NB4 (cell line): ENCODE results near the gene KCNAB2.

Experiments
- POLR2A ChIP-seq: IDR thresholded peaks from 2 replicates; pipeline ENCODE4 v1.6.1; 2011; ENCODE audit warnings: mild to moderate bottlenecking; ENCODE audit not compliant: insufficient read length; ENCODE audit errors: extremely low read depth
- TF ChIP-seq, protein P1 (sequence below): IDR thresholded peaks from one replicate; pipeline ENCODE4 v1.5.1; 2012; ENCODE audit warnings: low read depth, low read length
- TF ChIP-seq, protein P2 (sequence below): IDR thresholded peaks from 2 replicates; pipeline ENCODE4 v1.6.1; 2011; ENCODE audit warnings: low read depth, low read length

DNA sequence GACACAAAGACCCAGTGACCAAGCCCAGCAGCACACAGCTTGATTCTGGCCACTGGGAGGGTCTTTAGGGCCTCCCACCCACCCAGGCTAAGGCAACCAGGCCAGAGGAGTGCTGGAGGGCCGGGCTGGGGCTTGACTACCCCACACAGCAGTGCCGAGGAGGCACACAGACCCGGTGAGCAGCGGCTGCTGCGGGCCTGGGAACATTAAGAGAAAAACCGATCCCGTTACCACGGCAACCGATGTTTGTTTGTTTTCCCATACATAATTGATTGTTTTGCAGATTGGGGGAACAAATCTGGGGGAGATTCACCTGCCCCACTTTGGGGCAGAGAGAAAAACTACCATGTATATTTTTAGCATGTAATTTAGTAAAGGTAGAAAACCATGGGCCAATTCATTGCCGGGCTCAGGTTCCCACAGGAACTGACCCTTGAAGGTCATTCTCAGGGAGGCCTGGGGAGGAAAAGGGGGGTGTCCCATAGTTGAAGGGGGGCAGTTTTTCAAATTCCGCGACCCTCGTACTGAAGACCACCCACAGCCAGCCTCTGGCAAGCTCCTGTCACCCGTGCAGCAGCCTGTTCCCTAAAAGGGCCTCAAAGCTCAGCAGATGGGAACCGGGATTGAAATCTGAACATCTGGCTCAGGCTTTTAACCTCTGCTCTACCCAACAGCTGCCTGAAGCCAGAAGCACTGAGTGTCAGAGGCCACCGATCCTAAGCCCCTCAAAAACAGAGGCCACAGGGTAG is 99.1 kb downstream of the KCNAB2 start:
- TF ChIP-seq, protein P1, sequence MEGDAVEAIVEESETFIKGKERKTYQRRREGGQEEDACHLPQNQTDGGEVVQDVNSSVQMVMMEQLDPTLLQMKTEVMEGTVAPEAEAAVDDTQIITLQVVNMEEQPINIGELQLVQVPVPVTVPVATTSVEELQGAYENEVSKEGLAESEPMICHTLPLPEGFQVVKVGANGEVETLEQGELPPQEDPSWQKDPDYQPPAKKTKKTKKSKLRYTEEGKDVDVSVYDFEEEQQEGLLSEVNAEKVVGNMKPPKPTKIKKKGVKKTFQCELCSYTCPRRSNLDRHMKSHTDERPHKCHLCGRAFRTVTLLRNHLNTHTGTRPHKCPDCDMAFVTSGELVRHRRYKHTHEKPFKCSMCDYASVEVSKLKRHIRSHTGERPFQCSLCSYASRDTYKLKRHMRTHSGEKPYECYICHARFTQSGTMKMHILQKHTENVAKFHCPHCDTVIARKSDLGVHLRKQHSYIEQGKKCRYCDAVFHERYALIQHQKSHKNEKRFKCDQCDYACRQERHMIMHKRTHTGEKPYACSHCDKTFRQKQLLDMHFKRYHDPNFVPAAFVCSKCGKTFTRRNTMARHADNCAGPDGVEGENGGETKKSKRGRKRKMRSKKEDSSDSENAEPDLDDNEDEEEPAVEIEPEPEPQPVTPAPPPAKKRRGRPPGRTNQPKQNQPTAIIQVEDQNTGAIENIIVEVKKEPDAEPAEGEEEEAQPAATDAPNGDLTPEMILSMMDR = no peak
- no peak for TF ChIP-seq POLR2A
- TF ChIP-seq, protein P2, sequence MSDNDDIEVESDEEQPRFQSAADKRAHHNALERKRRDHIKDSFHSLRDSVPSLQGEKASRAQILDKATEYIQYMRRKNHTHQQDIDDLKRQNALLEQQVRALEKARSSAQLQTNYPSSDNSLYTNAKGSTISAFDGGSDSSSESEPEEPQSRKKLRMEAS = no peak
